ENCODE results near the gene PINK1.

- TF ChIP-seq CTCF (IDR thresholded peaks at IDR 0.05; ENCODE audit: low read depth, low read length) (no peak), EZH2phosphoT487 (IDR thresholded peaks at IDR 0.05; ENCODE audit: low read depth) (no peak)
These were observed 45.6 kb upstream of the PINK1 start for GRCh38 chr1:20587661-20588053.
